ENCODE results near the gene ARID5B.

ARID5B gene

DNA sequence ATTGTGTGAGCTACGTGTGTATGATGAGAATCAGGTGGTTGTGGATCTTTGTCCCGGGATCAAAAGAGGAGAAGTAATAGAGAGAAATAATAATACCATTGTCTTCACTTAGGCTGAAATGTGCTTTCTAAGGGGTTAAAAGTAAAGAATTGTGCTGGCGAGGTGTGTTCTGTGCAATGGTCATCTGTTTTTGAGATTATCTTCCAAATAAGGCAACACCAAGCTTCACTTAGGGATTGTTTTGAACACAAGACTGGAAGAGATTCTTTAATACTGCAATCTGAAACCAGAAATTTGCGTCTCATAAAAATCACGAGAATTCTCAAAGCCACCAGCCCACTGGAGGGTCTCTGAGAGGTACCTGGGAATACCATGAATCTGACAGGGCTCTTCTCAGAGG lies 84.2 kb downstream of the ARID5B start:
- H3K27ac ChIP-seq = no peak overlapping the region

DNA sequence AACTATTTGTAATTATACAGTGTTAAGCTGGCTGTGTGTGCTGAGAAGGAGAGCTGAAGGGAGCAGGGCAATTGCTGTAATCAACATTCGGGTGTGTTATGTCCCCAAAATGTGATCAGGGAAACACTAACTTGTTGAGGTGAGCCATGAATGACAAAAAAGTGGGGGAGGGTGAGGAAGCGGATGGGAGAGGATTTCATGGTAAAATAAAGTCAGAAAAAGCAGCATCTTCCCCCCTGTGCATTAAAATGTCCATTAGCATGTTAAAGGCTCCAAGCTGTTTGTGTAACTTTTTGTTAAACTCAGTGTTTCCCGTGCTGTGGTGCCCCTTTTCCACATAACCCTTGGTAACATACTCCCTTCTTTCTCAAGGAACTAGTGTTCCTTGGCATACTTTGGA lies 84.9 kb downstream of the ARID5B start:
- no peak overlapping the region for H3K4me3 ChIP-seq
- H3K27ac ChIP-seq = peak overlapping the region in 1 of 2 donors; percentile 77
- no peak for DNase-seq (ENCODE audit: low spot score)
- TF ChIP-seq, protein P1, sequence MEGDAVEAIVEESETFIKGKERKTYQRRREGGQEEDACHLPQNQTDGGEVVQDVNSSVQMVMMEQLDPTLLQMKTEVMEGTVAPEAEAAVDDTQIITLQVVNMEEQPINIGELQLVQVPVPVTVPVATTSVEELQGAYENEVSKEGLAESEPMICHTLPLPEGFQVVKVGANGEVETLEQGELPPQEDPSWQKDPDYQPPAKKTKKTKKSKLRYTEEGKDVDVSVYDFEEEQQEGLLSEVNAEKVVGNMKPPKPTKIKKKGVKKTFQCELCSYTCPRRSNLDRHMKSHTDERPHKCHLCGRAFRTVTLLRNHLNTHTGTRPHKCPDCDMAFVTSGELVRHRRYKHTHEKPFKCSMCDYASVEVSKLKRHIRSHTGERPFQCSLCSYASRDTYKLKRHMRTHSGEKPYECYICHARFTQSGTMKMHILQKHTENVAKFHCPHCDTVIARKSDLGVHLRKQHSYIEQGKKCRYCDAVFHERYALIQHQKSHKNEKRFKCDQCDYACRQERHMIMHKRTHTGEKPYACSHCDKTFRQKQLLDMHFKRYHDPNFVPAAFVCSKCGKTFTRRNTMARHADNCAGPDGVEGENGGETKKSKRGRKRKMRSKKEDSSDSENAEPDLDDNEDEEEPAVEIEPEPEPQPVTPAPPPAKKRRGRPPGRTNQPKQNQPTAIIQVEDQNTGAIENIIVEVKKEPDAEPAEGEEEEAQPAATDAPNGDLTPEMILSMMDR (IDR thresholded peaks at IDR 0.05) = no peak

More for the DNA sequence above, 84.2 kb downstream of the ARID5B start:
- TF ChIP-seq, protein P1 (IDR thresholded peaks at IDR 0.05) = no peak
- H3K4me3 ChIP-seq = no peak overlapping the region
- no peak for DNase-seq (ENCODE audit: low spot score)

DNA sequence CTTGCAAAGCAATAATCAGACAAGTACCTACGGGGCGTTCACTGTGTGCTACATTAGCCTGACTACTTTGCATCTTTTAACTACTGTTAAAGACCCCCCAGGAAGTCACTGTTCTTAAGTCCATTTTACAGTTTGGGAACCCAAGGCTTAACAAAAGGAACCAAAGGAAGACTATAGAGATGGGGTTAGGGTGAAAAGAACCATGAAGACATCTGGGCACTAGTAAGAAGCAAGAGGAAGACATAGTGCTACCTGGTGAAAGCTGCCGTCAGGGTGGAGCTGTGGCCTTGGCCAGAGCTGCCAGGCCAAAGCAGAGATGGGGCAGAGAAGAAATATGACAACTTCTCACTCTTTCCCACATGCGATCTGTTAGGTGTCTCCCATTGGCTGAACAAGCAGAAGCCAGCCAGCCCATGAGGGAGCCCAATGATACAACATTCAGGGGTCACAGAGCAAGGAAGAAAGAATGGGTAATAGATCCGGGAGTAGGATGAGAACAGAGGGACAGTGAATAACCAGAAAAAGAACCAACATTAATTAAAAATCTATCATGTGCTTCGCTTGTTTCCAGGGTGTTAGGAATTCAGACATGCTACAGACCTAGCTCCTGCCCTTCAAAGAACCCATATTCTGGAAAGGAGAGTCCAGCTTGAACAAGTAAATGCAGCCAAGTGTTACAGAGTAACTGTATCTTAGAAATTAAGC lies 85.4 kb downstream of the ARID5B start:
- no peak overlapping the region for H3K4me3 ChIP-seq
- TF ChIP-seq, protein P1 (IDR thresholded peaks at IDR 0.05) = no peak
- DNase-seq (ENCODE audit: low spot score) = no peak
- peak overlapping the region; percentile 63 to 77 for H3K27ac ChIP-seq

DNA sequence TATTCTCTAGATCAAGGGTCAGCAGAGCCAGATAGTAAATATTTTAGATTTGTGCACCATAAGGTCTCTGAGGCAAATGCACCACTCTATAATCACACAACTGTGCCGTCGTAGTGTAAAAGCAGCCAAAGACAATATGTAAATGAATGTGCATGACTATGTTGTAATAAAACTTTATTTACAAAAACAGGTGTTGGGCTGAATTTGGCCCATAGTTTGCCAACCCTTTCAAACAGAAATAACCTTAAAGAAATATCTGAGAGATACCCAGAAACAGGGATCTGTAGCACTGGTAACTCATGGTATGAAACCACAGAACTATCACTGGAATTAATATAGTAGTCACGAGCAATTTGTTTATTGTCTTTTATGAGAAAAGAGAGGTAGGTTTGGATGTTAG lies 86.0 kb downstream of the ARID5B start:
- TF ChIP-seq, protein P1 (IDR thresholded peaks at IDR 0.05) = no peak
- DNase-seq (ENCODE audit: low spot score) = no peak
- Histone ChIP-seq H3K27ac (peak overlapping the region; percentile 63 to 77), H3K4me3 (peak overlapping the region; percentile 49)

DNA sequence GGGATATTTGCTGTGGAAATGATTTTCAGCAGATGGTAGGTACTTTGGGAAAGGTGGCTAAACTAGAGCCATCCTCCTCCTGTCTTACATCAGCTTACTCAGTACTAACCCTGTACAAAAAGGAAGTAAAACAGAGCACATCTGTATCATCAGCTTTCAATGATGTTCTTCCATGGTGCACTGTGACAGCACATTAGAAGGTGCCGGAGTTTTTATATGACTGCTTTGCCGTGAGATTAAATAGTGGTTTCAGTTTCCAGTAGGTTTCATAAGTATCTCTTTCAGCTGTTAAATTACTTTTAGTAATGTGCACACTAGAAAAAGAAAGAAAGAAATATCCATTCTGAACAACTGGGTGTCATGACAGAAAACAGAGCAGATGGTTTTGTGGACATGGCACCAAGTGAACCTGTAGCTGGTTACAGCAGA lies 86.5 kb downstream of the ARID5B start:
- peak overlapping the region; percentile 49 for H3K4me3 ChIP-seq
- DNase-seq (ENCODE audit: low spot score) = no peak
- TF ChIP-seq, protein P1 (IDR thresholded peaks at IDR 0.05) = no peak
- H3K27ac ChIP-seq = peak overlapping the region; percentile 63 to 77

DNA sequence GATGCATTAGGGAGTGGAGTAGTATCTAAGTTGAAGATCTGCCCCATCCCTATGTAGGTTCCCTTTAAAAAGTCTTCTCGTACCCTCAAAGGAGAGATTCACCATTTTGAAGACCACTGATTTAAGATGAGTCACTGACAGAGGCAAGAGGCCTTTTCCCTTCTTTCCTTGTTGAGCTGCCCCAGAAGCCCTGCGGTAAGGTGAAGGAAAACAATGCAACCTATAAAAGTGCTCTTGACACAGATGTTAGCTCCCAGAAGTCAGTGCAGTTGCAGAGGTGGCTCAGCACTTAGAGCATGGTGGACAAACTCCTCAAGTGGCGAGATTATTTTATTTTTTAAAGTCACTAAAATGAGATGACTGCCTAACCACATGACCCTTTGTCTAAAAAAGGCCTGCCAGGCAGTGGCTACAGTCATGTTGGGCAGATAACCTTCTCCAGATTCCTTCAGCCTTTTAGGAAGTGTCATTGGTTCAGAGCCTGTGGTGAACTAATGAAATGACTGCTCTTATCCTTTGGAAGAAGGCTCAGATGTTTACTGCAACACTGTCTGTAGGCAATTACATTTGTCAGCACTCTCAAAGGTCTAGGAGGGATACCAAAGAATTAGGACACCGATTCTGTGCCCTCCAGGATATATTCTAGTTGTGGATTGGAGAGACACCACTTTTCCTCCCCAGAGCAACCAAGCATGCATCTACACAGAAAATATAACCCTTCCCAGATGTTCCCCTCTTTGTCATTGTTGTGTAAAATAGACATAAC lies 88.7 kb downstream of the ARID5B start:
- TF ChIP-seq, protein P1 (IDR thresholded peaks at IDR 0.05) = no peak
- peak overlapping the region in 1 of 2 donors; percentile 32 for H3K27ac ChIP-seq
- H3K4me3 ChIP-seq = no peak overlapping the region
- DNase-seq (ENCODE audit: low spot score) = no peak
